HG02981 (cell line): ENCODE measurements around the gene PCSK6.
"Not testable (repeated sequence)": the region's sequence is repeated elsewhere in the genome, so short reads cannot be mapped to it uniquely, and the experiment has no call there.

Source experiments
- ATAC-seq: cut with Tn5 transposase; IDR thresholded peaks from one replicate; pipeline ENCODE4 v1.9.1; 2021; ENCODE audit warnings: mild to moderate bottlenecking, moderate library complexity; ENCODE audit not compliant: unreplicated experiment

Gene PCSK6

DNA sequence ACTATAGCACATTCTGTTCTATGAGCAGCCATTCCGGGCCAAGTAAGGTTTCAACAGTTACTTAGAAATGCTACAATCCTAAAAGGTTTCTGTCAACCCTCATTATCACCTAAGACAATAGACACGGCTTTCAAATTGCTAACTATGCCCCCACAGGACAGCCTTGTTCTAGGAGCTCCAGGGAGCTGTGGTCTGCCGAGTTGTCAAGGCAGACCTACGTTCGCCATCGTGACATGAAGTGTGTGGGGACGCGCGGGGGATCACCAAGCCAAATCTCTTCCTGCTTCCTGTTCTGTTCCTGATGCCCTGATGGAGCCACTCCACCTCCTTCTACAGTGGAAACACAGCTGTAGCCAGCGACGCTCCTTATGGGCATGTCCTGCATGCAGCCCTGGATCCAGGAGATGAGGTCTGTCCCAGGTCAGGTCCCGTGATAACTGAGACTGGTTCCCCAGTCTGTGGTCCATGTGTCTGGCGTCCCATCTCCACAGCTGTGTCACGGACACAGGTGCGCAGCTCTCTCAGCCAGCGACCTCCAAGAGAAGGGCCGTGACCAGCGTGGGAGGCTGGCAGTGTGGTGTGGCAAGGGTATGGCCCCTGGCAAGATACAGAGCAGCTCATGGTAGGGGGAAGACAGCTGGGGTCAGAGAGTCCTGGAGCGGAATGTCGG is 82.8 kb downstream of the PCSK6 start:
- ATAC-seq = no peak

- no peak for ATAC-seq
Observed at GRCh38 chr15:101406036-101406435, 83.5 kb downstream of the PCSK6 start.

DNA sequence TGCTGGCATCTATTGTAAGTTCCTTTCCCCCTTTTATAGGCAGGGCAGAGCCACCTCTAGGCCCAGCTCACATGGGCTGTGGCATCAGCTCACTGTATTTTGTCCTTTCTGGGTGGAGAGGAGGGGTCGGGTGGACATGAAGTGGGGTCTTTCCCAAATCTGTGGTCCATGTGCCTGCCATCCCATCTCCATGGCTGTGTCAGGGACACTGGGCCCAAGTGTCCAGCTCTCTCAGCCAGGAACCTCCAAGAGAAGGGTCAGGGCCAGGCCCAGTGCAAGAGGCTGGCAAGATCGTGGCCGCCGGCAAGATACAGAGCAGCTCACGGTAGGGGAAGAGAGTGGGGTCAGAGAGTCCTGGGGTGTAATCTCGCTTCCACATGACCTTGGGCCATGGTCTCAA is 85.3 kb downstream of the PCSK6 start:
- no peak for ATAC-seq

- ATAC-seq = not testable (repeated sequence)
Observed at GRCh38 chr15:101402883-101403282, 86.6 kb downstream of the PCSK6 start.

DNA sequence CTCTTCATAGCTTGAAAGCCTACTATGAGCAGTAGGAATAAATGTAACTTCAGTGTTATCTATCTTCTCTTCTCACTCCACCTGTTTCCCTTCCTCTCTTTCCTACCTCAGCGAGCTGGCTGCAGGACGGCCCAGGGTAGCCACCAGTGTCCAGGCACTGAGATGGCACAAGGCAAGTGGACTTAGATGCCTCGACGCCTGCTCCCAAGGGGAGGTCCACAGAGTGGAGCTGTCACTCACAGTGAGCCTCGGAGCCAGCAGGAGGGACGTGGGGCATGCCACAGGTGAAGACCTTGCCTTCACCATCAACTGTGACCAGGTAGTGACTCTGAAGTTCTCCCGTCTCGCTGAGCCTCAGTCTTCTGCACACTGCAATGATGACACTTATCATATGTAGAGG is 88.2 kb downstream of the PCSK6 start:
- no peak for ATAC-seq

- no peak for ATAC-seq
Observed at GRCh38 chr15:101399431-101399830, 90.1 kb downstream of the PCSK6 start.

DNA sequence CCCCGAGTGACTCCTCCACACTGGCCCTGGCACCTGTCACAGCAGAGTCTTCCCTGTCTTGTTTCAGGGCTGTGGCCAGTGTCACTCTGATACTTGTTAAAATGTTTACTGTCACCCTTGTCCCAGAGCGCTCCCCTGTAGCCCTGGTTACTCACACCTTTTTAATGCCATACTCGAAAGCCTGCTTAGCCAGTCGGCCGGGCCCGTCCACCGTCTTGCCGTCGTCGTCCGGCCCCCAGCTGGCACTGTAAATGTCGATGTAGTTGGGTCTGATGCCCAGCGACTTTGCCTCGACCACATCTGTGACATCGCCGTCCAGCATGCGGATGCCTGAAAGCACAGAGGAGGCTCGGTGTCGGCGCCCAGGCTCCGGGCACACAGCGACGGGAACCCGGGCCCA is 91.3 kb downstream of the PCSK6 start:
- no peak for ATAC-seq

DNA sequence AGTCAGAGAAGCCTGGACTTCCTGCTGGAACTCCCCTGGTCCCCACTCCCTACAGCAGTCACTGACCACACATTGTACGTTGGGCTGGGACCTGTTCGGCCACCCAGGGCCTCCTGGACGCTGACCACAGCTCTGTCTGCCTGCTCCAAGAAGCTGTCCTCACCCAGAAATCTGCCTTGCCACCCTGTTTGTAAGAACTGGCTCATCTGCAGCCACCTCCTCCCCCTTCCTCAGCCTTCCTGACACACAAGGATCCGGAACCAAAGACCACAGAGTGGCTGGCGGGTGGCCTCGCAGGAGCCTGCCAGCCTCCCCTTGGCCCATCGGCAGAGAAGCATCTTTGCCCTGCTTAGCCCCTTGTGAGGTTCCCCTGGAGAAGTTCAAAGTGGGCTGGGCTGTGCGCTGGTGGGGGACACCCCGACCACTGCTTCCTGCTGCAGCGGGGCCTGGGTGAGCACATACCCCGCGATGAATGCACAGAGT is 91.9 kb downstream of the PCSK6 start:
- no peak for ATAC-seq

DNA sequence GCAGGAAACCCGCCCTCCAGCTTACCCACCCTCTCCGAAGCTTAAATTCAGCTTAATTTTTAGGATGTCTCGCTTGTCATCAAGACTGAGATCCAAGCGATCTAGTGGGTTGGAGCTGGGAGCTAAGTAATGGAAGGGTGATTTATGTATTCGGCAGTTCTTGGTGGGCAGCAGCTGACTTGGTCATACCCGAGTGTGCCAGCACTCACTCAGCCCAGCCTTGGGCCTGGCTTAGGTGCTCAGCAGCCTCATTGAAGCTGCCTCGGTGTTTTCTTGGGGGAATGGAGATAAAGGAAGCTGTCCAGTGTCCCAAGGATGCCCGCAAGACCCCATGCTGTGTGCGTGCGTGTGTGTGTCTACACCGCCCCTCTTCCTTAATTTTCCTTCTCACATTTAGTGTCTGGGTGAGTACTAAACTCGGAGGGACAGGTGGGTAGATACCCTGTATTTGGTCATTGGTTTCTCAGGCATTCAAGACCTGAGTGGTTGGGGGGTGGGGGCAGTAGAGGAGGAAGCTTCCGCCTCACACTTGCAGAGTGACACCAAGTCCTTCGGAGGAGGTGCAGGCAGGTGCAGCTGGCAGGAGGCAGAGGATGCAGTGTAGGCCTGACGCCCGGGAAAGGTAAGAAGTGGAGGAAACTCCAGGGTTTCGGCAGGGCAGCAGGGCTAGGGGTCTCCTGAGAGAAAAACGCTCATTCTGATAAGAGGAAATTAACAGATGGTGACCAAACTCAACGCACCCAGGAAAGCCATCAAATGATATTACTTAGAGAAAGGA is 92.8 kb downstream of the PCSK6 start:
- no peak for ATAC-seq

- no peak for ATAC-seq
Observed at GRCh38 chr15:101394654-101395053, 94.9 kb downstream of the PCSK6 start.

- ATAC-seq = no peak
Observed at GRCh38 chr15:101394056-101394630, 95.4 kb downstream of the PCSK6 start.

DNA sequence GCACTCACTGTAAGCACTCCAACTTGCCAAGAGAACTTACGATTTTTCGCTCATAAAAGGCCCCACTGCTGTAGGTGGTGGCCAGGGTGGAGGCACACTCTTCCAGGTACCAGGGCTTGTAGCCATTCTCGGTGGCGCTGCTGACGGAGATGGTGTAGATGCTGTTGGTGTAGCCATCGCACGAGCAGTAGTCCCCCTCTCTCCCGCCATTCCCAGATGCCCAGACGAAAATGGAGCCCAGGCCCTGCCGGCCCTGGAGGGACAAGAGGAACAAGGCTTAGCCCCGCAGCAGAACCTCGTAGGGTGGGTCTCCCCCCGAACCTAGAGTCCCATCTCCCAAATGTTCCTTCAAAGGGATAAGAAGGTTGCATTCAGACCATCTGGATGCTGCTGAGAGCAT is 96.3 kb downstream of the PCSK6 start:
- no peak for ATAC-seq

DNA sequence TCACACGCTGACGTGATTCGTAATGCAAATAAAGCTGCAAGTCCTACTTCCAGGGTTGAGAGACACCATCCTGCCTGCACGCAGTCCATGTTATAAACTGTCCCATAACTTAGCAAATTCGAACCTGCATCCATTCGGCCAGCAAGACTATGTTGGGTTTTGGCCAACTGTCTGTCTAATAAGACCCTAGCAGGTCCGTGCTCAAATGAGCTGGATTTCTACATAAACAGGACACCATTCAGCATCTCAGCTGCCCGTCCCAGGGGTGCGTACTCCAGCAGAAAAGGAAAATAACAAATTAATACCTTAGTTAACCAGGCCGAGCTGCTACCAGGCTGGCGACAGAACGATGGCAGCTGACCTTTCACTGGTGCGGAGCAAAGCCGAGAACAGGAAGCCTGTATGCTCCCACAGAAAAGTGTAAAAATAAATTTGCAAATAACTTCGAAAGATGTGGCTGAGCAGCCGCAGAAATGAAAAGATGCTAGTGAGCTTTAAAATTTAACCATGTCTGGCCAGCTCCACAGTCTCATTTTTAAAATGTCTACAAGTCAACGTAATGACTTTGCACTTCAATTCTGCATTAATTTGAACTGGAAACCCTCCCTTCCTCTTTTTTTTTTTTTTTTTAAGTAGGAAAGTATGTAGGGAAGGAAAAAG is 97.4 kb downstream of the PCSK6 start:
- no peak for ATAC-seq

DNA sequence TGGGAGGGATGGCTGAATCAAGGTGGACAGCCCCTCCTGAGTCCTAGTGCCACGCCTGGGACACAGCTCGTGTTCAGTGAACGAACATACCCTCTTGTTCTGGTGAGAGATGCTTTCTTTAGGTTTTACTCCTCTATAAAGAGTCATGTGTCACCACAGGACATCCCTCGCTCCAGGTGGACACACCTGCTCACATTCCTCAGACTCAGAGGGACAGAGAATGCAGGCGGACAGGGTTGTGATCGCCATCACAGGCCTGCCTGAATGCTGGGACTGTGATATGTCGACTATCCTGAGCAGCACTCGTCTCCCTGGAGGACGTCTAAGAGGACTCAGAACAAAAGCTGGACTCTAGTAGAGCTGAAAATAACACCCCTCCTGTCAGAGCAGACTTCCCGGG is 98.1 kb downstream of the PCSK6 start:
- no peak for ATAC-seq

DNA sequence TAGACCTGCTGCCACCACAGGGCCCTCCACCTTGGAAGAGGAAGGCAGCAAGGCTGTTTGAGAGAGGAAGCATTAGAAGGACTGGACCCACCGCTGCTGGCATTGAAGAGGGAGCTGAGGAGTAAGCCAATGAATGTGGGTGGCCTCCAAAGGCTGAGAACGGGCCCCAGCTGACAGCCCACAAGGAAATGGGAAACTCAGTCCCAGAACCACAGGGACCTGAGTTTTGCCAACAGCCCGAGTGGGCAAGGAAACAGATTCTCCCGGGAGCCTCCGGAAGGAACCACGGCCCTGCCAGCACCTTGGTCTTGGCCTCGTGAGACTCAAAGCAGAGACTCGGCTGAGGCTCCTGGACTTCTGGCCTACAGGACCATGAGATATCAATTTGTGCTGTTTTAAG is 99.0 kb downstream of the PCSK6 start:
- ATAC-seq = no peak

GRCh38 chr15:101390060-101390459 is 99.4 kb downstream of the PCSK6 start:
- ATAC-seq = no peak

- no peak for ATAC-seq
Observed at GRCh38 chr15:101389362-101389761, 100.1 kb downstream of the PCSK6 start.

GRCh38 chr15:101388046-101388445 is 101.5 kb downstream of the PCSK6 start:
- no peak for ATAC-seq

GRCh38 chr15:101387574-101387973 is 101.9 kb downstream of the PCSK6 start:
- no peak for ATAC-seq

DNA sequence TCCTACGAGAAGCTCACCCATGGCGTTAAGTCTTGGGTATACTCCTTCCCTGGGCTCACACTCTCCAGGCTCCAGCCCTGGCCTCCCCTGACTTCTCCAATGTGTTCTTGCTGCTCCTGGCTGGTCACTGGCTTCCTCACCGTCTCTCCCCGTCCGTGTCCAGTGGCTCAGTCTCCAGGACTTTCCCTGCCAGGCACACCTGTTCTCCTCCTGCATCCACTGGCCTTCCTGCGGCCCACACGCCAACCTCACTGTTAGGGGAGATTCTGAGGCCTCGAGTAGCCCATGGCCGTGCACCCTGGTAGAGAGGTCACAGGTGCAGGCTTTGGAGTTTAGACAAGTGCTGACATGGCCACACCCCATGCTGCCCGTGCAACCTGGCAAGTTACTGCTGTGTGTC is 102.5 kb downstream of the PCSK6 start:
- ATAC-seq = no peak

GRCh38 chr15:101386006-101386405 is 103.5 kb downstream of the PCSK6 start:
- no peak for ATAC-seq

DNA sequence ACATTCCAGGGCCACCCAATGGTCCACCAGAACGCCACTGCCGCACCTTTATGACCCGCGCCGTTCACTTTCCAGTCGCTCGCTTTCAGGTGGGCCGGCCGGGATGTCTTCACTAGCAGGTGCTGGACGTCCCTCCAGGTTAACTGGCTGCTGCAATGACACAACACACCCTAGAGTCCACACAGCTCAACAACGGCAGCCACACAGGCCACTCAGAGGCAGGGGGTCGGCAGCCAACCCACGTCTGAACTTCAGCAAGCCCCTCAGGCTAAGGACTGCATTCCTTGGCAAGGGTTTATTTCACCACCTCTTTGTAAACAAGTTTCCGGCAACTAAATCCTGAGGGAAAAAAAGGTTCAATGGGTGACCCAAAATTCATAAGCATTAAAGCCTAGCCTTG is 105.2 kb downstream of the PCSK6 start:
- no peak for ATAC-seq
